Stimulated activated CD4-positive, alpha-beta T cell treated with anti-CD3 and anti-CD28 coated beads, Interleukin-1b, Interleukin-23, amount 100 ng/mL, for 1 hour (primary cell): ENCODE data around the gene IL17REL.

Experiments
- DNase-seq, 2 donors: peaks; one replicate each; pipeline ENCODE4 v3.0.0-alpha.2; 2020; ENCODE audit warnings: low read depth in 2 of 2

IL17REL gene

GRCh38 chr22:50046019-50046415 is 33.5 kb upstream of the IL17REL start:
- no peak for DNase-seq

GRCh38 chr22:50045211-50046018 is 32.9 kb upstream of the IL17REL start:
- no peak for DNase-seq

GRCh38 chr22:50044485-50045118 is 32.0 kb upstream of the IL17REL start:
- no peak for DNase-seq

GRCh38 chr22:50041361-50042065 is 28.9 kb upstream of the IL17REL start:
- no peak for DNase-seq

GRCh38 chr22:50040717-50041116 is 28.2 kb upstream of the IL17REL start:
- DNase-seq = no peak

GRCh38 chr22:50039669-50040443 is 27.3 kb upstream of the IL17REL start:
- no peak for DNase-seq

- DNase-seq = no peak
Observed at GRCh38 chr22:50035976-50036724, 23.6 kb upstream of the IL17REL start.

GRCh38 chr22:50035131-50035881 is 22.7 kb upstream of the IL17REL start:
- no peak for DNase-seq

GRCh38 chr22:50034126-50035081 is 21.8 kb upstream of the IL17REL start:
- no peak for DNase-seq

GRCh38 chr22:50032941-50033601 is 20.5 kb upstream of the IL17REL start:
- no peak for DNase-seq

- no peak for DNase-seq
Observed at GRCh38 chr22:50032109-50032871, 19.7 kb upstream of the IL17REL start.

- no peak for DNase-seq
Observed at GRCh38 chr22:50031189-50032091, 18.9 kb upstream of the IL17REL start.

- DNase-seq = peak; percentile 49 to 70
Observed at GRCh38 chr22:50030297-50031188, 18.0 kb upstream of the IL17REL start.

GRCh38 chr22:50027639-50028537 is 15.3 kb upstream of the IL17REL start:
- no peak for DNase-seq

- DNase-seq = no peak
Observed at GRCh38 chr22:50025993-50026392, 13.4 kb upstream of the IL17REL start.
